GM18868 (cell line): ENCODE results near the gene GFI1.
A peak's percentile ranks its signal among the peaks of the same experiment; 100 is the strongest.
"Not testable (repeated sequence)": the region's sequence is repeated elsewhere in the genome, so short reads cannot be mapped to it uniquely, and the experiment has no call there.

Source experiments
- ATAC-seq: cut with Tn5 transposase; IDR thresholded peaks from one replicate; pipeline ENCODE4 v1.9.1; 2021; ENCODE audit warnings: mild to moderate bottlenecking, moderate library complexity; ENCODE audit not compliant: unreplicated experiment

GFI1 gene

GRCh38 chr1:92486251-92487077 is at the start of gene GFI1:
Gene GFI1 (minus strand): TSS chr1:92486925. CDS start chr1:92483487, 3,438 bp downstream.
- ATAC-seq = peak; percentile 1

GRCh38 chr1:92532371-92532770 is 45.6 kb upstream of the GFI1 start:
- ATAC-seq = not testable (repeated sequence)

GRCh38 chr1:92531939-92532338 is 45.2 kb upstream of the GFI1 start:
- not testable (repeated sequence) for ATAC-seq

- no peak for ATAC-seq
Measured at GRCh38 chr1:92527670-92528069, 40.9 kb upstream of the GFI1 start.

- ATAC-seq = not testable (repeated sequence)
Measured at GRCh38 chr1:92524944-92525590, 38.3 kb upstream of the GFI1 start.

GRCh38 chr1:92519043-92519442 is 32.3 kb upstream of the GFI1 start:
- no peak for ATAC-seq

- ATAC-seq = no peak
Measured at GRCh38 chr1:92516574-92516973, 29.8 kb upstream of the GFI1 start.

- no peak for ATAC-seq
Measured at GRCh38 chr1:92515796-92516201, 29.1 kb upstream of the GFI1 start.

GRCh38 chr1:92511541-92511940 is 24.8 kb upstream of the GFI1 start:
- no peak for ATAC-seq

- no peak for ATAC-seq
Measured at GRCh38 chr1:92509619-92510018, 22.9 kb upstream of the GFI1 start.

GRCh38 chr1:92505015-92505692 is 18.4 kb upstream of the GFI1 start:
- no peak for ATAC-seq

- ATAC-seq = no peak
Measured at GRCh38 chr1:92504291-92505014, 17.7 kb upstream of the GFI1 start.

GRCh38 chr1:92503926-92504285 is 17.2 kb upstream of the GFI1 start:
- no peak for ATAC-seq

- peak; percentile 53 for ATAC-seq
Measured at GRCh38 chr1:92503043-92503925, 16.6 kb upstream of the GFI1 start.

GRCh38 chr1:92502247-92502646 is 15.5 kb upstream of the GFI1 start:
- peak; percentile 56 for ATAC-seq

GRCh38 chr1:92500552-92500951 is 13.8 kb upstream of the GFI1 start:
- no peak for ATAC-seq

- ATAC-seq = no peak
Measured at GRCh38 chr1:92495392-92496063, 8.8 kb upstream of the GFI1 start.

- no peak for ATAC-seq
Measured at GRCh38 chr1:92494485-92495141, 7.9 kb upstream of the GFI1 start.

GRCh38 chr1:92493139-92493538 is 6.4 kb upstream of the GFI1 start:
- ATAC-seq = no peak
